Panc1 (cell line): ENCODE results near the gene KIAA1671. TPM values are rescaled to one million over a fixed set of nuclear protein-coding genes. Genes with fewer than 3 reads are reported as not detected.

ENCODE experiments used
- ATAC-seq: fragments of 200-7000 bp; cut with Tn5 transposase; 2 replicates; pipeline ENCODE4 v1.9.1; 2020; ENCODE audit warnings: mild to moderate bottlenecking, moderate library complexity
- BruUV-seq: library from RNA; stranded (reverse); fragments of 400-500 nt; replicated peaks from 2 replicates; lab custom pipeline; 2021; lab: Mats Ljungman, UMichigan
- CTCF ChIA-PET: fragments of 300-600 bp; sonication (Branson Sonifier 250); formaldehyde crosslinking; loops from one replicate; lab custom pipeline; 2022; ENCODE audit warnings: antibody characterized with exemption; lab: Charles Lee
- POLR2A ChIA-PET: fragments of 300-600 bp; sonication (Branson Sonifier 250); formaldehyde crosslinking; loops from one replicate; lab custom pipeline; 2022; ENCODE audit warnings: antibody characterized with exemption; lab: Charles Lee
- DNase-seq: peaks from one replicate; pipeline ENCODE4 v3.0.0-alpha.2; 2010; ENCODE audit warnings: low read depth, low spot score
- H3K27ac ChIP-seq: 2 replicates; pipeline ENCODE4 v1.5.1; 2011; ENCODE audit warnings: mild to moderate bottlenecking, low read length, inconsistent platforms
- H3K27me3 ChIP-seq: fragments of 200-500 bp; sonication (Bioruptor generic); 2 replicates; pipeline ENCODE4 v1.6.0; 2014; ENCODE audit warnings: low read length, inconsistent platforms; ENCODE audit not compliant: control insufficient read depth, insufficient read depth
- H3K36me3 ChIP-seq: fragments of 200-500 bp; sonication (Bioruptor generic); 2 replicates; pipeline ENCODE4 v1.5.1; 2014; ENCODE audit warnings: inconsistent platforms, mild to moderate bottlenecking, low read length, moderate library complexity; ENCODE audit not compliant: control insufficient read depth, insufficient read depth
- H3K4me1 ChIP-seq: 2 replicates; pipeline ENCODE4 v1.5.1; 2011; ENCODE audit warnings: inconsistent platforms, mild to moderate bottlenecking, low read length, moderate library complexity; ENCODE audit not compliant: control insufficient read depth, insufficient read depth
- H3K4me3 ChIP-seq, 2 experiments: 2 replicates each; pipeline ENCODE4 v1.5.1; 2011 to 2012; ENCODE audit warnings: low read depth in 2 of 2, low read length in 2 of 2, mild to moderate bottlenecking in 2 of 2, inconsistent platforms in 1 of 2, moderate library complexity in 1 of 2
- H3K9me3 ChIP-seq: fragments of 200-500 bp; sonication (Bioruptor generic); 2 replicates; pipeline ENCODE4 v1.5.1; 2014; ENCODE audit warnings: low read depth, mild to moderate bottlenecking, inconsistent platforms, low read length, moderate library complexity; ENCODE audit not compliant: control insufficient read depth, insufficient read depth
- POLR2AphosphoS5 ChIP-seq: IDR thresholded peaks from 2 replicates; pipeline ENCODE4 v1.6.1; 2012; ENCODE audit warnings: mild to moderate bottlenecking, low read depth, low read length, moderate library complexity
- SIN3A ChIP-seq: IDR thresholded peaks from 2 replicates; pipeline ENCODE4 v1.6.1; 2012; ENCODE audit warnings: low read depth, mild to moderate bottlenecking, low read length, moderate library complexity, borderline replicate concordance; ENCODE audit not compliant: insufficient read depth
- TCF7L2 ChIP-seq: IDR thresholded peaks from 2 replicates; pipeline ENCODE4 v1.6.1; 2011; ENCODE audit warnings: mild to moderate bottlenecking, low read depth, low read length, inconsistent platforms
- in situ Hi-C: cut with HindIII; loops from 2 replicates; pipeline ENCODE4 v1.10.0; 2016; ENCODE audit warnings: low sequenced_read_pairs, low pct_unique_long_range_greater_than_20kb
- intact Hi-C: fragments of 100-400 bp; cut with micrococcal nuclease; formaldehyde crosslinking; loops from one replicate; pipeline ENCODE4 v1.10.0; 2022; ENCODE audit not compliant: unreplicated experiment
- total RNA-seq: library from RNA; stranded (reverse); gene quantifications from one replicate; pipeline ENCODE4 v1.2.1, GENCODE V29; 2021; ENCODE audit not compliant: unreplicated experiment
- TF ChIP-seq, protein P1 (sequence below): fragments of 450-650 bp; IDR thresholded peaks from 2 replicates; pipeline ENCODE4 v1.5.1; 2017; ENCODE audit warnings: mild to moderate bottlenecking
- TF ChIP-seq, protein P2 (sequence below), 2 experiments: IDR thresholded peaks; 2 replicates each; pipeline ENCODE4 v1.6.1; 2011 to 2012; ENCODE audit warnings: low read depth in 2 of 2, control low read depth in 1 of 2, low read length in 1 of 2, mild to moderate bottlenecking in 1 of 2, moderate library complexity in 1 of 2; ENCODE audit not compliant: insufficient read depth in 1 of 2

The KIAA1671 gene
- total RNA-seq, 1 experiment from 2014 or later, result 48.1 TPM

DNA sequence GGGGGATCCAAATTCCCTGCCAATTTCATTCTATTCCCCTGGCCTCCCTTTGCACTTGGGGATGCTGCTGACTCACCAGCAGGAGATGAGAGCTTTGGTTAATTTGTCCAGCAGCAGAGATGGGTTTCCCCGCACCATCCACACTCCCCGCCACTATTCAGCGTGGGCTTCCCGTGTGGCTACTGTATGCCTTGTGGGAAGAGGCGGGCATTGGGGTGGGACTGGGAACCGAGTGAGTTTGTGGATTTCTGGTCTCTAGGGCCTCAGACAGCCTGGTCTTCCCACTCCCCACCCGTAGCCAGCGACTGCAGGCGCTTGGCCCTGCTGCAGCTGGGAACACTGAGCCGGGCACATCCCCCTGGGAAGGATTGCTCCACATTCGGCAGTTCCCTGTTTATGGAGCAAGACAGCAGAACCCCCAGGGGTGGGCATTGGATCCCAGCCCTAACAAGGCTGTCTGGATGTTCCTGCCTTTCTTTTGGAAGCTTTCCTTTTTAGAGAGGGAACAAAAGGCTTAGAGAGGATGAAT lies 23.4 kb downstream of the KIAA1671 start:
- in situ Hi-C loops (no loop called here), intact Hi-C loops (no loop called here)
- no peak for TF ChIP-seq TCF7L2
- TF ChIP-seq SIN3A, result no peak
- TF ChIP-seq, protein P1, sequence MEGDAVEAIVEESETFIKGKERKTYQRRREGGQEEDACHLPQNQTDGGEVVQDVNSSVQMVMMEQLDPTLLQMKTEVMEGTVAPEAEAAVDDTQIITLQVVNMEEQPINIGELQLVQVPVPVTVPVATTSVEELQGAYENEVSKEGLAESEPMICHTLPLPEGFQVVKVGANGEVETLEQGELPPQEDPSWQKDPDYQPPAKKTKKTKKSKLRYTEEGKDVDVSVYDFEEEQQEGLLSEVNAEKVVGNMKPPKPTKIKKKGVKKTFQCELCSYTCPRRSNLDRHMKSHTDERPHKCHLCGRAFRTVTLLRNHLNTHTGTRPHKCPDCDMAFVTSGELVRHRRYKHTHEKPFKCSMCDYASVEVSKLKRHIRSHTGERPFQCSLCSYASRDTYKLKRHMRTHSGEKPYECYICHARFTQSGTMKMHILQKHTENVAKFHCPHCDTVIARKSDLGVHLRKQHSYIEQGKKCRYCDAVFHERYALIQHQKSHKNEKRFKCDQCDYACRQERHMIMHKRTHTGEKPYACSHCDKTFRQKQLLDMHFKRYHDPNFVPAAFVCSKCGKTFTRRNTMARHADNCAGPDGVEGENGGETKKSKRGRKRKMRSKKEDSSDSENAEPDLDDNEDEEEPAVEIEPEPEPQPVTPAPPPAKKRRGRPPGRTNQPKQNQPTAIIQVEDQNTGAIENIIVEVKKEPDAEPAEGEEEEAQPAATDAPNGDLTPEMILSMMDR, result no peak
- no peak for TF ChIP-seq POLR2AphosphoS5
- TF ChIP-seq, protein P2, sequence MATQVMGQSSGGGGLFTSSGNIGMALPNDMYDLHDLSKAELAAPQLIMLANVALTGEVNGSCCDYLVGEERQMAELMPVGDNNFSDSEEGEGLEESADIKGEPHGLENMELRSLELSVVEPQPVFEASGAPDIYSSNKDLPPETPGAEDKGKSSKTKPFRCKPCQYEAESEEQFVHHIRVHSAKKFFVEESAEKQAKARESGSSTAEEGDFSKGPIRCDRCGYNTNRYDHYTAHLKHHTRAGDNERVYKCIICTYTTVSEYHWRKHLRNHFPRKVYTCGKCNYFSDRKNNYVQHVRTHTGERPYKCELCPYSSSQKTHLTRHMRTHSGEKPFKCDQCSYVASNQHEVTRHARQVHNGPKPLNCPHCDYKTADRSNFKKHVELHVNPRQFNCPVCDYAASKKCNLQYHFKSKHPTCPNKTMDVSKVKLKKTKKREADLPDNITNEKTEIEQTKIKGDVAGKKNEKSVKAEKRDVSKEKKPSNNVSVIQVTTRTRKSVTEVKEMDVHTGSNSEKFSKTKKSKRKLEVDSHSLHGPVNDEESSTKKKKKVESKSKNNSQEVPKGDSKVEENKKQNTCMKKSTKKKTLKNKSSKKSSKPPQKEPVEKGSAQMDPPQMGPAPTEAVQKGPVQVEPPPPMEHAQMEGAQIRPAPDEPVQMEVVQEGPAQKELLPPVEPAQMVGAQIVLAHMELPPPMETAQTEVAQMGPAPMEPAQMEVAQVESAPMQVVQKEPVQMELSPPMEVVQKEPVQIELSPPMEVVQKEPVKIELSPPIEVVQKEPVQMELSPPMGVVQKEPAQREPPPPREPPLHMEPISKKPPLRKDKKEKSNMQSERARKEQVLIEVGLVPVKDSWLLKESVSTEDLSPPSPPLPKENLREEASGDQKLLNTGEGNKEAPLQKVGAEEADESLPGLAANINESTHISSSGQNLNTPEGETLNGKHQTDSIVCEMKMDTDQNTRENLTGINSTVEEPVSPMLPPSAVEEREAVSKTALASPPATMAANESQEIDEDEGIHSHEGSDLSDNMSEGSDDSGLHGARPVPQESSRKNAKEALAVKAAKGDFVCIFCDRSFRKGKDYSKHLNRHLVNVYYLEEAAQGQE (IDR thresholded peaks at IDR 0.05; ENCODE audit: insufficient read depth in 1 of 2, low read depth in 2 of 2, low read length in 1 of 2), result no peak
- Histone ChIP-seq H3K9me3 (no peaks in the 10 kb centered on the region), H3K4me1 (peaks cover 41% of the 10 kb centered on the region), H3K36me3 (no peaks in the 10 kb centered on the region), H3K27ac (peak overlapping the region; percentile 62), H3K27me3 (no peaks in the 10 kb centered on the region), H3K4me3 (no peak overlapping the region)
- DNase-seq, result no peak
- CTCF ChIA-PET, result no interaction called here
- POLR2A ChIA-PET, result interaction anchor here (0.5 kb wide), 1 partner anchor 245 kb away, joined by 3 read pairs; no protein-coding TSS in a partner anchor
- no TSS peak for BruUV-seq
- no peak for ATAC-seq

DNA sequence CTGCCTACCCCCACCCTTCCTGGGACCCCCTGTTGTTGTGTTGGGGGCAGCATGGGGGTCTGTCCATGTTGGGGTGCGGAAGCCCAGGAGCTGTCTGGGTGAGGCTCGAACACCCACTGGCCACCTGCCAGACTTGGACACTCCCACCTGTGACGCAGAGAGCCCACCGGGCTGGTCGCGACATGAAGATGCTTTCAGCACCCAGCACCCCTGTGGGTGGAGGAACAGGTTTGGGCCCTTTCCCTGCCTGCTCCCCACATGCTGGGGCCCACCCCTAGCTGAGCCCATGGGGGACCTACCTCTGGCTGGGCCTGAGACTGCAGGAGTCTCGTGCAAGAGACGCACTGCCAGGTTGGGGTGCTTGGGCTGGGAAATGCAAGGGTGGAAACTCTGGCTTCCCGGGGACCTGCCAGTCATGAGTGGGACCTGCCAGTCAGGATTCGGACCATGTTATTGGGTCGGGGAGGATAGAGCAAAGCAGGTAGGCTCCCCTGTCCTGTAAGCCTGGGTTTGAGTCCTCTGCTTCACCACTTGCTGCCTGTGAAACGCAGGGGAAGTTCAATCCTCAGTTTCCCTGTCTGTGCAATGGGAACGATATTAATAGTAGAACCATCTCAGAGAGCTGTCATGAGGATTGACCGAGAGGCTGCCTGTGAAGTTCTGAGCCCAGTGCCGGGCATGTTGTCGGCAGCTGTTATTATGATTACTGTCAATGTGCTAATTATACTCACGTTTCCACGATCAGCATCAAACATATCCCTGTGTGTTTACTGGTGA lies 24.1 kb downstream of the KIAA1671 start:
- Histone ChIP-seq H3K4me3 (no peak overlapping the region), H3K4me1 (peaks cover 38% of the 10 kb centered on the region), H3K9me3 (no peaks in the 10 kb centered on the region), H3K27ac (peak overlapping the region; percentile 89), H3K27me3 (no peaks in the 10 kb centered on the region), H3K36me3 (no peaks in the 10 kb centered on the region)
- no TSS peak for BruUV-seq
- no peak for DNase-seq
- no peak for ATAC-seq
- POLR2A ChIA-PET, result interaction anchor here (0.5 kb wide), 1 partner anchor 246 kb away, joined by 3 read pairs; no protein-coding TSS in a partner anchor
- intact Hi-C loops, result no loop called here
- TF ChIP-seq POLR2AphosphoS5, result no peak
- in situ Hi-C loops, result no loop called here
- CTCF ChIA-PET, result no interaction called here
